K562 (cell line): ENCODE data around the gene NUP160. TPM values are rescaled to one million over a fixed set of nuclear protein-coding genes. Genes with fewer than 3 reads are reported as not detected.

Experiments
- CBX8 ChIP-seq: fragments of 200-600 bp; sonication (generic); IDR thresholded peaks from 2 replicates; pipeline ENCODE4 v1.6.1; 2012; ENCODE audit warnings: borderline replicate concordance, mixed run types, low read depth, mild to moderate bottlenecking, moderate library complexity, mixed read lengths, low read length, control low read depth, inconsistent platforms; ENCODE audit not compliant: poor library complexity, severe bottlenecking; ENCODE audit errors: extremely low read depth
- CEBPG ChIP-seq, 3 experiments: fragments of 200-800 bp in 1 of 3; sonication (Bioruptor generic) in 1 of 3; sonication (generic) in 1 of 3; formaldehyde crosslinking in 1 of 3; IDR thresholded peaks in 2 of 3; conservative IDR thresholded peaks in 1 of 3; 2 replicates each; pipeline versions ENCODE4 v1.6.1 to v1.8.0; 2016 to 2022; ENCODE audit warnings: missing compliant biosample characterization in 2 of 3, missing genetic modification characterization in 2 of 3, mild to moderate bottlenecking in 1 of 3, missing genetic modification reagents in 1 of 3
- DPF2 ChIP-seq: fragments of 450-650 bp; IDR thresholded peaks from 2 replicates; pipeline ENCODE4 v1.6.1; 2016
- EP400 ChIP-seq: fragments of 450-650 bp; IDR thresholded peaks from 2 replicates; pipeline ENCODE4 v1.6.1; 2017; ENCODE audit warnings: antibody characterized with exemption, mild to moderate bottlenecking, moderate library complexity
- ETV1 ChIP-seq: fragments of 450-650 bp; conservative IDR thresholded peaks from 2 replicates; pipeline ENCODE4 v1.6.1; 2016; ENCODE audit warnings: missing genetic modification characterization, control low read depth, low read depth, missing compliant biosample characterization
- MBD2 ChIP-seq: sonication (generic); IDR thresholded peaks from 2 replicates; pipeline ENCODE4 v1.6.1; 2016; ENCODE audit warnings: low read depth, borderline replicate concordance
- NR1H2 ChIP-seq: sonication (generic); formaldehyde crosslinking; IDR thresholded peaks from 2 replicates; pipeline ENCODE4 v1.4.0; 2020; ENCODE audit warnings: mild to moderate bottlenecking, missing genetic modification reagents
- SMARCB1 ChIP-seq: IDR thresholded peaks from 2 replicates; pipeline ENCODE4 v1.6.1; 2011; ENCODE audit warnings: improper control_type of control experiment, low read depth; ENCODE audit not compliant: insufficient read length
- ZNF175 ChIP-seq: fragments of 200-800 bp; sonication (Bioruptor generic); IDR thresholded peaks from 2 replicates; pipeline ENCODE4 v1.6.1; 2016; ENCODE audit warnings: low read depth, mild to moderate bottlenecking, missing genetic modification characterization, missing compliant biosample characterization
- ZNF324 ChIP-seq: fragments of 250-450 bp; sonication (Bioruptor Pico); IDR thresholded peaks from 2 replicates; pipeline ENCODE4 v1.4.0; 2020; ENCODE audit warnings: mild to moderate bottlenecking
- ZNF76 ChIP-seq: fragments of 250-450 bp; sonication (Bioruptor Pico); IDR thresholded peaks from 2 replicates; pipeline ENCODE4 v1.4.0; 2020; ENCODE audit warnings: mild to moderate bottlenecking, moderate library complexity, borderline replicate concordance
- ZSCAN32 ChIP-seq: fragments of 450-650 bp; formaldehyde crosslinking; IDR thresholded peaks from 2 replicates; pipeline ENCODE4 v1.4.0; 2020; ENCODE audit warnings: mild to moderate bottlenecking, moderate library complexity
- polyA plus RNA-seq, 8 experiments: library from polyadenylated mRNA; depleted of rRNA in 4 of 8; stranded (reverse) in 5 of 8; unstranded in 3 of 8; fragments of >200 nt; fragmentation: Nextera tagmentation in 2 of 8; fragmentation: Illumina TruSeq in 1 of 8; extraction: Ambion mirVana in 2 of 8; extraction: Trizol in 1 of 8; gene quantifications; 2 replicates each; pipeline versions ENCODE4 v1.2.1 to v1.2.3, GENCODE V29; 2011 to 2014; ENCODE audit warnings: inconsistent platforms in 1 of 8, missing spikeins in 1 of 8
- total RNA-seq, 7 experiments: library from RNA; depleted of rRNA in 6 of 7; stranded (reverse); fragments of >200 nt in 6 of 7; fragmentation: Illumina TruSeq in 2 of 7; extraction: Trizol in 2 of 7; gene quantifications; 2 replicates each; pipeline versions ENCODE4 v1.2.1 to v1.2.3, GENCODE V29; 2011 to 2021; ENCODE audit warnings: low replicate concordance in 1 of 7
- TF ChIP-seq, protein P1 (sequence below): sonication (generic); formaldehyde crosslinking; IDR thresholded peaks from 2 replicates; pipeline ENCODE4 v1.8.1; 2023; ENCODE audit warnings: mild to moderate bottlenecking, missing genetic modification reagents, moderate library complexity
- TF ChIP-seq, protein P2 (sequence below), 2 experiments: fragments of 450-650 bp in 1 of 2; sonication (generic) in 1 of 2; formaldehyde crosslinking in 1 of 2; IDR thresholded peaks; 2 replicates each; pipeline versions ENCODE4 v1.7.1 to v1.9.0; 2016 to 2022; ENCODE audit warnings: inconsistent platforms in 1 of 2, mild to moderate bottlenecking in 1 of 2, missing genetic modification reagents in 1 of 2
- TF ChIP-seq, protein P3 (sequence below): sonication (generic); formaldehyde crosslinking; IDR thresholded peaks from 2 replicates; pipeline ENCODE4 v1.8.1; 2022; ENCODE audit warnings: missing genetic modification reagents

NUP160 gene
- total and polyA plus RNA-seq, 9 of the 15 experiments (the other 6 are each of a cell fraction or from before 2014, with no cell fraction given) = 41.5 to 112 (median 65.0) TPM

DNA sequence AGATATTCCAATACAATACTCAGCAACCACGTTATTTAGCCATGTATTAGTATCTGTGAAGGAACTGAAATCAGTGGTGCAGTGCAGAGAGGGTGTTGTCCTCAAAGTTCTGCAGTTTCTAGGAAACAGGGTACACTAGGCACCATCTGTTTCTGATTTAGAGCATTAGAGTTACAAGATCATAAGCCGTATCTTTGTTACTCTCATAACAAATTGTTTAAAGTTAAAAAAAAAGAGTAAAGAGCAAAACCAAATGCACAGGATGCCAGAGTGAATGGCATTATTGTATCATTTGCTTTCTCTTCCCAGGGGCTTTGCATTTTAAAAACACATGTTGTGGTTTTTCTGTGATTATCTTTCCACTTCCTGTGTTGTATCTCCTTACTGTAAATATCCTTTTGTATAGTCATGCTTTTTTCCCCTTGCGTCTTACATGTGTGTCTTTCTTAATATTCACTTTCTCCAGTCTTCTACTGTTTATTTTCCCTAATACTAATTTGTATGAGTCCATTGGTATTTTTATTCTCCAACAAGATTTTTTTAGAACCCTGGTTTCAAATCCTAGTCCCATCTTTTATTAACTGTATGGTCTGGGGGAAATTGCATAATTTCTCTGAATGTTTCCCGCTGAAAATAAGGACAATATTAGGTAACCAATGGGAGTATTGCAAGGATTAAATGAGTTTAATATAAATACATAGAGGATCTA lies 15.2 kb upstream of the NUP160 start (continued):
- TF ChIP-seq CBX8 (no peak), DPF2 (peak; percentile 71), ZNF175 (CRISPR knock-in tag) (0 out of 2 replicates have a peak, but pooled peaks have one; percentile 25), ETV1 (tag) (peak; percentile 87), ZNF324 (CRISPR knock-in tag) (no peak), EP400 (0 out of 2 replicates have a peak, but pooled peaks have one; percentile 38), CEBPG (CRISPR knock-in tag; IDR thresholded peaks at IDR 0.05) (no peak), CEBPG (tag; conservative IDR thresholded peaks at IDR 0.05 in 1 of 2, IDR thresholded peaks at IDR 0.05 in 1 of 2) (peak in 1 of 2 experiments; percentile 79; a peak in 3 of 4 replicates), ZNF76 (CRISPR knock-in tag) (no peak), SMARCB1 (no peak), ZSCAN32 (no peak), NR1H2 (no peak), MBD2 (no peak)
- TF ChIP-seq, protein P1, sequence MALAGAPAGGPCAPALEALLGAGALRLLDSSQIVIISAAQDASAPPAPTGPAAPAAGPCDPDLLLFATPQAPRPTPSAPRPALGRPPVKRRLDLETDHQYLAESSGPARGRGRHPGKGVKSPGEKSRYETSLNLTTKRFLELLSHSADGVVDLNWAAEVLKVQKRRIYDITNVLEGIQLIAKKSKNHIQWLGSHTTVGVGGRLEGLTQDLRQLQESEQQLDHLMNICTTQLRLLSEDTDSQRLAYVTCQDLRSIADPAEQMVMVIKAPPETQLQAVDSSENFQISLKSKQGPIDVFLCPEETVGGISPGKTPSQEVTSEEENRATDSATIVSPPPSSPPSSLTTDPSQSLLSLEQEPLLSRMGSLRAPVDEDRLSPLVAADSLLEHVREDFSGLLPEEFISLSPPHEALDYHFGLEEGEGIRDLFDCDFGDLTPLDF = no peak
- TF ChIP-seq, protein P2, sequence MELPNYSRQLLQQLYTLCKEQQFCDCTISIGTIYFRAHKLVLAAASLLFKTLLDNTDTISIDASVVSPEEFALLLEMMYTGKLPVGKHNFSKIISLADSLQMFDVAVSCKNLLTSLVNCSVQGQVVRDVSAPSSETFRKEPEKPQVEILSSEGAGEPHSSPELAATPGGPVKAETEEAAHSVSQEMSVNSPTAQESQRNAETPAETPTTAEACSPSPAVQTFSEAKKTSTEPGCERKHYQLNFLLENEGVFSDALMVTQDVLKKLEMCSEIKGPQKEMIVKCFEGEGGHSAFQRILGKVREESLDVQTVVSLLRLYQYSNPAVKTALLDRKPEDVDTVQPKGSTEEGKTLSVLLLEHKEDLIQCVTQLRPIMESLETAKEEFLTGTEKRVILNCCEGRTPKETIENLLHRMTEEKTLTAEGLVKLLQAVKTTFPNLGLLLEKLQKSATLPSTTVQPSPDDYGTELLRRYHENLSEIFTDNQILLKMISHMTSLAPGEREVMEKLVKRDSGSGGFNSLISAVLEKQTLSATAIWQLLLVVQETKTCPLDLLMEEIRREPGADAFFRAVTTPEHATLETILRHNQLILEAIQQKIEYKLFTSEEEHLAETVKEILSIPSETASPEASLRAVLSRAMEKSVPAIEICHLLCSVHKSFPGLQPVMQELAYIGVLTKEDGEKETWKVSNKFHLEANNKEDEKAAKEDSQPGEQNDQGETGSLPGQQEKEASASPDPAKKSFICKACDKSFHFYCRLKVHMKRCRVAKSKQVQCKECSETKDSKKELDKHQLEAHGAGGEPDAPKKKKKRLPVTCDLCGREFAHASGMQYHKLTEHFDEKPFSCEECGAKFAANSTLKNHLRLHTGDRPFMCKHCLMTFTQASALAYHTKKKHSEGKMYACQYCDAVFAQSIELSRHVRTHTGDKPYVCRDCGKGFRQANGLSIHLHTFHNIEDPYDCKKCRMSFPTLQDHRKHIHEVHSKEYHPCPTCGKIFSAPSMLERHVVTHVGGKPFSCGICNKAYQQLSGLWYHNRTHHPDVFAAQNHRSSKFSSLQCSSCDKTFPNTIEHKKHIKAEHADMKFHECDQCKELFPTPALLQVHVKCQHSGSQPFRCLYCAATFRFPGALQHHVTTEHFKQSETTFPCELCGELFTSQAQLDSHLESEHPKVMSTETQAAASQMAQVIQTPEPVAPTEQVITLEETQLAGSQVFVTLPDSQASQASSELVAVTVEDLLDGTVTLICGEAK (IDR thresholded peaks at IDR 0.05) = no peak
- TF ChIP-seq, protein P2 (CRISPR knock-in tag; IDR thresholded peaks at IDR 0.05) = no peak
- TF ChIP-seq, protein P3, sequence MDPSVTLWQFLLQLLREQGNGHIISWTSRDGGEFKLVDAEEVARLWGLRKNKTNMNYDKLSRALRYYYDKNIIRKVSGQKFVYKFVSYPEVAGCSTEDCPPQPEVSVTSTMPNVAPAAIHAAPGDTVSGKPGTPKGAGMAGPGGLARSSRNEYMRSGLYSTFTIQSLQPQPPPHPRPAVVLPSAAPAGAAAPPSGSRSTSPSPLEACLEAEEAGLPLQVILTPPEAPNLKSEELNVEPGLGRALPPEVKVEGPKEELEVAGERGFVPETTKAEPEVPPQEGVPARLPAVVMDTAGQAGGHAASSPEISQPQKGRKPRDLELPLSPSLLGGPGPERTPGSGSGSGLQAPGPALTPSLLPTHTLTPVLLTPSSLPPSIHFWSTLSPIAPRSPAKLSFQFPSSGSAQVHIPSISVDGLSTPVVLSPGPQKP (CRISPR knock-in tag) = no peak
